ENCODE data around the gene MYO18A. TPM values are rescaled to one million over a fixed set of nuclear protein-coding genes. Genes with fewer than 3 reads are reported as not detected.
"Not testable (repeated sequence)": the region's sequence is repeated elsewhere in the genome, so short reads cannot be mapped to it uniquely, and the experiment has no call there.

Gene MYO18A
- total and polyA plus RNA-seq, 12 donors: 61.4 to 442 (median 327) TPM

GRCh38 chr17:29175349-29175748, 4.8 kb downstream of the MYO18A start:
- H3K9me3 ChIP-seq: no peaks in the 10 kb centered on the region
- H3K4me1 ChIP-seq: peaks cover 24 to 48% (median 40%) of the 10 kb centered on the region in 9 donors
- H3K36me3 ChIP-seq: peaks cover 0 to 9% (median 0%) of the 10 kb centered on the region in 9 donors
- 95 to 97% methylated on average over 6 of the region's 6 CpGs for WGBS, 2 donors
- H3K4me3 ChIP-seq: no peak overlapping the region
- H3K27me3 ChIP-seq: peaks cover 0 to 5% (median 0%) of the 10 kb centered on the region in 7 donors
- intact Hi-C loops (cut with DNase I): loop anchor here in 1 of 10 donors (10.0 kb wide), 1 partner anchor 109 kb away; no protein-coding TSS in a partner anchor
- DNase-seq (no peak), ATAC-seq (no peak)
- no peak for TF ChIP-seq CTCF (IDR thresholded peaks at IDR 0.05)
- peak overlapping the region in 2 of 10 donors; percentile 92 to 97 for H3K27ac ChIP-seq

- DNase-seq (no peak), ATAC-seq (no peak)
- H3K27ac ChIP-seq: no peak overlapping the region
- H3K4me1 ChIP-seq: peaks cover 7 to 46% (median 31%) of the 10 kb centered on the region in 9 donors
- H3K9me3 ChIP-seq: no peaks in the 10 kb centered on the region
- intact Hi-C loops (cut with DNase I): loop anchor here in 1 of 10 donors (10.0 kb wide), 1 partner anchor 112 kb away; no protein-coding TSS in a partner anchor
- peaks cover 0 to 9% (median 0%) of the 10 kb centered on the region in 9 donors for H3K36me3 ChIP-seq
- peaks cover 0 to 5% (median 0%) of the 10 kb centered on the region in 7 donors for H3K27me3 ChIP-seq
- WGBS, 2 donors: 51 to 55% methylated on average over 1 of the region's 1 CpG
- no peak overlapping the region for H3K4me3 ChIP-seq
- no peak for TF ChIP-seq CTCF (IDR thresholded peaks at IDR 0.05)
Measured at GRCh38 chr17:29172589-29172988, 7.6 kb downstream of the MYO18A start.

- WGBS, 2 donors: 97 to 99% methylated on average over 3 of the region's 3 CpGs
- Histone ChIP-seq H3K36me3 (peaks cover 0 to 21% (median 8%) of the 10 kb centered on the region in 9 donors), H3K27me3 (no peaks in the 10 kb centered on the region), H3K4me1 (peaks cover 0 to 34% (median 17%) of the 10 kb centered on the region in 9 donors), H3K27ac (no peak overlapping the region), H3K9me3 (no peaks in the 10 kb centered on the region), H3K4me3 (no peak overlapping the region)
- intact Hi-C loops (cut with DNase I): loop anchor here in 1 of 10 donors (10.0 kb wide), 1 partner anchor 114 kb away; no protein-coding TSS in a partner anchor
- ATAC-seq: no peak
- no peak for TF ChIP-seq CTCF (IDR thresholded peaks at IDR 0.05)
- no peak for DNase-seq
Measured at GRCh38 chr17:29170682-29171081, 9.5 kb downstream of the MYO18A start.

GRCh38 chr17:29169806-29170591, 10.2 kb downstream of the MYO18A start:
- WGBS, 2 donors: 94 to 95% methylated on average over 9 of the region's 9 CpGs
- no peak overlapping the region for H3K27ac ChIP-seq
- DNase-seq (no peak), ATAC-seq (no peak)
- TF ChIP-seq CTCF (IDR thresholded peaks at IDR 0.05): no peak
- peaks cover 0 to 27% (median 9%) of the 10 kb centered on the region in 9 donors for H3K36me3 ChIP-seq
- intact Hi-C loops (cut with DNase I): loop anchor here in 1 of 10 donors (10.0 kb wide), 1 partner anchor 115 kb away; no protein-coding TSS in a partner anchor
- H3K27me3 ChIP-seq: no peaks in the 10 kb centered on the region
- no peak overlapping the region for H3K4me3 ChIP-seq
- H3K9me3 ChIP-seq: no peaks in the 10 kb centered on the region
- peaks cover 0 to 34% (median 17%) of the 10 kb centered on the region in 9 donors for H3K4me1 ChIP-seq

- Histone ChIP-seq H3K27ac (peak overlapping the region in 4 of 10 donors; percentile 12 to 67 (median 36)), H3K4me1 (peaks cover 0 to 47% (median 21%) of the 10 kb centered on the region in 9 donors), H3K36me3 (peaks cover 0 to 32% (median 9%) of the 10 kb centered on the region in 9 donors)
- ATAC-seq; H3K4me3 ChIP-seq; H3K9me3 ChIP-seq; H3K27me3 ChIP-seq; intact Hi-C loops (cut with DNase I); DNase-seq: not testable (repeated sequence)
- 86 to 91% methylated on average over 8 of the region's 8 CpGs for WGBS, 2 donors
Measured at GRCh38 chr17:29168759-29169126, 11.5 kb downstream of the MYO18A start.

All from heart right ventricle (tissue), 16 donors.